ENCODE results near the gene HLA-B.

HLA-B gene

DNA sequence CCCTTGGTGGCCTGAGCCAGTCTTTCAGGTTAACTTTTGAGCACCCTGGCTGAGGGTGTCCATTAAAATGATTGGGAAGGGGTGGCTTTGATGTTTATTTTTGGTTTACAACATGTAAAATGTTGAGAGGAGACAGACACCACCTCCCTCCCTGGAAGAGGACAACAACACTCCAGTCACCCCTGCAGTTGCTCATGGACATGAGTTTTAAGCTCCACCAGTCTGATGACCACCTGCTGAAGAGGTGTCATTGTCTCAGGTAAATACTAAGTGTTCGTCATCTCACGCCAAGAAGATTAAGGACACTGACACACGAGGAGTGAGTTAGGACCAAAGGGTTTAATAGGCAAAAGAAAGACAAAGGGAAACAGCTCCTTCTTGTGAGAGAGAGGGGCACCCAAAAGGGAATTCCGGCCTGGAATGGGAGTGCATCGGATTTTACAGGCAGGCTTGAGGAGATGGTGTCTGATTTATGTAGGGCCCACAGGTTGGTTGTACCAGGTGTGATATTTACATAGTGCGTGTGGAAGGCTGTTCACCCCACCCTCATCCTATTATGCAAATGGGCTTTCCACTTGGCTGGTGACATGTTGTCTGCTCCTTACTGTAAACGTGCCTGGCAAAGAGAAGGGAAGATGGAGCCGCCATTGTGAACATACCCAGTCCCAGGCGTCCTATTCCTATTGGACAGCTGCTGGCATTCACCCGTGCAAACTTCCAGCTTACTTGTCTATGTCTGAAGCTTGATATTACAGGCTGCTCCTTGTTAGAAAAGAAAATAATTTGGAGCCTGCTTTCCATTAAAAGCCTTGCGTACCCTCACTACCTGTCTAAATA is 6.6 kb downstream of the HLA-B start:
- DNase-seq (ENCODE audit: low spot score), result no peak
- TF ChIP-seq, protein P1, sequence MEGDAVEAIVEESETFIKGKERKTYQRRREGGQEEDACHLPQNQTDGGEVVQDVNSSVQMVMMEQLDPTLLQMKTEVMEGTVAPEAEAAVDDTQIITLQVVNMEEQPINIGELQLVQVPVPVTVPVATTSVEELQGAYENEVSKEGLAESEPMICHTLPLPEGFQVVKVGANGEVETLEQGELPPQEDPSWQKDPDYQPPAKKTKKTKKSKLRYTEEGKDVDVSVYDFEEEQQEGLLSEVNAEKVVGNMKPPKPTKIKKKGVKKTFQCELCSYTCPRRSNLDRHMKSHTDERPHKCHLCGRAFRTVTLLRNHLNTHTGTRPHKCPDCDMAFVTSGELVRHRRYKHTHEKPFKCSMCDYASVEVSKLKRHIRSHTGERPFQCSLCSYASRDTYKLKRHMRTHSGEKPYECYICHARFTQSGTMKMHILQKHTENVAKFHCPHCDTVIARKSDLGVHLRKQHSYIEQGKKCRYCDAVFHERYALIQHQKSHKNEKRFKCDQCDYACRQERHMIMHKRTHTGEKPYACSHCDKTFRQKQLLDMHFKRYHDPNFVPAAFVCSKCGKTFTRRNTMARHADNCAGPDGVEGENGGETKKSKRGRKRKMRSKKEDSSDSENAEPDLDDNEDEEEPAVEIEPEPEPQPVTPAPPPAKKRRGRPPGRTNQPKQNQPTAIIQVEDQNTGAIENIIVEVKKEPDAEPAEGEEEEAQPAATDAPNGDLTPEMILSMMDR (IDR thresholded peaks at IDR 0.05; ENCODE audit: extremely low read depth, missing control alignments), result no peak

DNA sequence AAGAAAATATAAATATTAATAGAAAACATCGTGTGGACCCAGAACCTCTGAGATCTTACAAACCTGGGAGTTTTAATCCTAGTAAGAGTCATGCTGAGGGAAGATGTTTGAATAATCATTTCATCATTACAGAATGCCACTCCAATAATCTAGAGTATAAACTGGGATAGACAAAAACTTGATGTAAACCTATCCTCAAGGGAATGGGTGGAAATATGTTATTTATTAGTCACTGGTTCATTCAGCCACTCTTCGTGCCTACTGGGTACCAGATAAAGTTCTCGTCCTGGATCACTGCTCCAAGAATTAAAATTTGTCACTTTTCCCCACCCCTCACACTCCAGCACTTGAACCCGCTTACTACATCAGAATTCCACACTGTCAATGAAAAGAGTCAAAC is 7.7 kb downstream of the HLA-B start:
- no peak for DNase-seq (ENCODE audit: low spot score)
- TF ChIP-seq, protein P1 (IDR thresholded peaks at IDR 0.05; ENCODE audit: extremely low read depth, missing control alignments), result no peak

DNA sequence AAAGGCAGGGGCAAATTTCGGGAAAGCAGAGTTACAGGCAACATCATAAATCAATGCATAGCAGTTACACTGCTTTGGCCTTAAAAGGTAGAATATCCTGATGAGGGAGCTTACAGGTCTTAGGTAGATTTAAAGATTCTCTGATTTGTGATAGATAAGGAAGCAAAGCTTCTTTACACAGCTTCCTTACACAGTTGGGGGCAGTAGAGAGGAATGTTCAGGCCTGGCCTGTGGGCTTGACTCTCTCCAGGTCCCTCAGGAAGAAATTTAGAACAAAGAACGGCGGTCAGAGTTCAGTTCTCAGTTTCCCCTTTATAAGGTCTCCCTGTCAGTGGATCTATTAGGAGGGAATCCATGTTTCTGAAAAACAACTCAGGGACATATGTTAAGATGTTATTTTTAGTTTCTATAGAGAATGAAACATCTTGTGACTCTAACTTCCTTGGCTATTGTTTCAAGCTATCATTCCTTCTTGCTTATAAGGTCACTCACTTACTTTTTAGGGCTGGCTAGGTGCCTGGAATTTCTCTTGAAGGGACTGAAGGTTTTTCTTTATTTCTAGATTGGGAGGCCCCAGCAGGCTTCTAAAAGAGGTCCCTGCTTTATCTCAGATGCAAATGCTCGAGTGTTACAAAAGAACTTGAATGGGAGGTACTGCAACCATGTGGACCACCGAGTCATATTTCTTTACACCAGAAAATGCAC is 11.8 kb downstream of the HLA-B start:
- no peak for DNase-seq (ENCODE audit: low spot score)

DNA sequence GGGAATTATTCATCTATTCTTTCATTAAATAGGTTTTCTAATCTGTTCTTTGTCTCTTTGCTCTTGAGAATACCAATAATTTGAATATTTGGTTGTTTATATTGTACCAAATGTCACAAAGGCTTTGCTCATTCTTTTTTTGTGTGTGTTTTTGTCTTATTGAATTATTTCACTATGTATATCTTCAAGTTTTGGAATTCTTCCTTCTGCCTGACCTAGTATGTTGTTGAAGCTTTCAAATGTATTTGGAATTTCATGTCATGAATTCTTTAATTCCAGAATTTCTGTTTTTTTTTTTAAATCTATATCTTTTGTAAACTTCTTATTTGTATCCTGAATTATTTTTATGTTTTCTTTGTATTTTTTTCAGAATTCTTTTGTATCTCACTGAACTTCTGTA is 16.8 kb downstream of the HLA-B start:
- DNase-seq (ENCODE audit: low spot score), result no peak
- TF ChIP-seq, protein P1 (IDR thresholded peaks at IDR 0.05; ENCODE audit: extremely low read depth, missing control alignments), result no peak

More for the DNA sequence above, 11.8 kb downstream of the HLA-B start:
- TF ChIP-seq, protein P1 (IDR thresholded peaks at IDR 0.05; ENCODE audit: extremely low read depth, missing control alignments), result no peak

DNA sequence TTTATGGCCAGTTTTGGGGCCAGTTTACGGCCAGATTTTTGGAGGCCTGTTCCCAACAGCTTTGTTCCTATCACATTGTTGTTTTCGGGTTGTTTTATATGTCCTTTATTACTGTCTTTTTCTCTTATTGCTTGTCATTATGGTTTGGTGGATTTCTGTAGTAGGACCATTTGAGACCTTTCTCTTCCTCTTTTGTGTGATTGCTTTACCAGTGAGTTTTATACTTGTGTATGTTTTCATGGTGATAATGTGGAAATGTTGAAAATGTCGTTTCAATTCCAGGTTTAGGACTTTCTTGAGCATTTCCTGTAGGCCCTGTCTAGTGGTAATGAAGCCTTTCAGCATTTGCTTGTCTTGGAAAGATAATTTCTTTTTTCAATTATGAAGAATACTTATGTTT is 17.8 kb downstream of the HLA-B start:
- no peak for DNase-seq (ENCODE audit: low spot score)
- TF ChIP-seq, protein P1 (IDR thresholded peaks at IDR 0.05; ENCODE audit: extremely low read depth, missing control alignments), result no peak

DNA sequence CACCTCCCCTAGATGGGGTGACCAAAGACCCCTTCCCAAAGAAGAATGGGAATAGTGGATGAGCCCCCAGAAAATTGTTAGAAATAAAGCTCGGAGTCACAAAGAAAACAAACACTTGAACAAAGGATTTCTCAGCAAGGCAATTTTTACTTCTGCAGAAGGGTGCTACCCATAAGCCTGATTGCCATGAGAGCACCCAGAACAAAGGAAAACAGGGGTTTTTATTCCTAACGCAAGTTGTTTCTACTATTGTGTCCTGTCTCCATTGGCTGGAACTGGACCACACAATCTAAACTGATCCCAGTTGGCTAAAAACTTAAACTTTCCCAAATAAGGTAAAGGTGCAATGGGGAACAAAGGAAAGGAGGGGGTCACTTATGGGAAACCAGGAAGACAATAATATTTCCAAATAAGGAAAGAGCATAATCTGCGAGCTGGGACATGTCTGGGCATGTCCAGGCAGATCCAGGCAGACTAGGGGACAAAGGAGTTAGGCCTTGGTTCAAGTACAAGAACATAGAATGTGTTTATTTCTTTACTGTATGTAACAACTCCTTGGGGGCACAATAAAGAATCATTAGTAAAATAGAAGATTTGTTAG is 20.0 kb downstream of the HLA-B start:
- DNase-seq (ENCODE audit: low spot score), result no peak
- TF ChIP-seq, protein P1 (IDR thresholded peaks at IDR 0.05; ENCODE audit: extremely low read depth, missing control alignments), result no peak

Measured in GM20000 (cell line).